Measurements from ENCODE around the gene GSAP. TPM values are rescaled to one million over a fixed set of nuclear protein-coding genes. Genes with fewer than 3 reads are reported as not detected.

Gene GSAP
- total RNA-seq, 1 experiment from 2014 or later, result 0.85 TPM

DNA sequence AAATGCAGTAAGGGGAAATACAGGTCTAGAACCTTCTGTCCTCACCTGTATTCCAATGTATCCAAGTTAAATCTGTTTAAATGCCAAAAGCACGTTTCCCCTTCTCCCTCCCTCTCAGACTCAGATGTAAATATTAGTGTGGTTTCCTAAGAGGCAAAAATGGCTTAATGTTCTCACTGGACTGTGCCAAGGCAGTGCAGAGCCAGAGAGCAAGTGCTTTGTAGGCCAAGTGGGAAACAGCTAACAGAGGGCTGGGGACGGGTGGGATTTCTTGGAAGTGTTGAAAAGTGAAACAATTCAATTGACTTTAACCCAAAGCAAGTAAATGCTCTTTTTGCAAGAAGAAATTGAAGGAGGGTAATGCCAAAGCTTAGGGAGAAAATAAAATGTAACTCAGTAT is 103.1 kb downstream of the GSAP start:
- no peaks in the 10 kb centered on the region for H3K36me3 ChIP-seq (ENCODE audit: control insufficient read depth, insufficient read depth, low read length)
- H3K9me3 ChIP-seq (ENCODE audit: control insufficient read depth, insufficient read depth, low read depth, low read length), result no peaks in the 10 kb centered on the region
- TF ChIP-seq POLR2AphosphoS5 (IDR thresholded peaks at IDR 0.05; ENCODE audit: low read depth, low read length) (no peak), TCF7L2 (IDR thresholded peaks at IDR 0.05; ENCODE audit: low read depth, low read length) (no peak), SIN3A (IDR thresholded peaks at IDR 0.05; ENCODE audit: borderline replicate concordance, insufficient read depth, low read depth, low read length) (no peak)
- TF ChIP-seq, protein P1, sequence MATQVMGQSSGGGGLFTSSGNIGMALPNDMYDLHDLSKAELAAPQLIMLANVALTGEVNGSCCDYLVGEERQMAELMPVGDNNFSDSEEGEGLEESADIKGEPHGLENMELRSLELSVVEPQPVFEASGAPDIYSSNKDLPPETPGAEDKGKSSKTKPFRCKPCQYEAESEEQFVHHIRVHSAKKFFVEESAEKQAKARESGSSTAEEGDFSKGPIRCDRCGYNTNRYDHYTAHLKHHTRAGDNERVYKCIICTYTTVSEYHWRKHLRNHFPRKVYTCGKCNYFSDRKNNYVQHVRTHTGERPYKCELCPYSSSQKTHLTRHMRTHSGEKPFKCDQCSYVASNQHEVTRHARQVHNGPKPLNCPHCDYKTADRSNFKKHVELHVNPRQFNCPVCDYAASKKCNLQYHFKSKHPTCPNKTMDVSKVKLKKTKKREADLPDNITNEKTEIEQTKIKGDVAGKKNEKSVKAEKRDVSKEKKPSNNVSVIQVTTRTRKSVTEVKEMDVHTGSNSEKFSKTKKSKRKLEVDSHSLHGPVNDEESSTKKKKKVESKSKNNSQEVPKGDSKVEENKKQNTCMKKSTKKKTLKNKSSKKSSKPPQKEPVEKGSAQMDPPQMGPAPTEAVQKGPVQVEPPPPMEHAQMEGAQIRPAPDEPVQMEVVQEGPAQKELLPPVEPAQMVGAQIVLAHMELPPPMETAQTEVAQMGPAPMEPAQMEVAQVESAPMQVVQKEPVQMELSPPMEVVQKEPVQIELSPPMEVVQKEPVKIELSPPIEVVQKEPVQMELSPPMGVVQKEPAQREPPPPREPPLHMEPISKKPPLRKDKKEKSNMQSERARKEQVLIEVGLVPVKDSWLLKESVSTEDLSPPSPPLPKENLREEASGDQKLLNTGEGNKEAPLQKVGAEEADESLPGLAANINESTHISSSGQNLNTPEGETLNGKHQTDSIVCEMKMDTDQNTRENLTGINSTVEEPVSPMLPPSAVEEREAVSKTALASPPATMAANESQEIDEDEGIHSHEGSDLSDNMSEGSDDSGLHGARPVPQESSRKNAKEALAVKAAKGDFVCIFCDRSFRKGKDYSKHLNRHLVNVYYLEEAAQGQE (IDR thresholded peaks at IDR 0.05; ENCODE audit: insufficient read depth in 1 of 2, low read depth in 2 of 2, low read length in 1 of 2), result no peak
- TF ChIP-seq, protein P2, sequence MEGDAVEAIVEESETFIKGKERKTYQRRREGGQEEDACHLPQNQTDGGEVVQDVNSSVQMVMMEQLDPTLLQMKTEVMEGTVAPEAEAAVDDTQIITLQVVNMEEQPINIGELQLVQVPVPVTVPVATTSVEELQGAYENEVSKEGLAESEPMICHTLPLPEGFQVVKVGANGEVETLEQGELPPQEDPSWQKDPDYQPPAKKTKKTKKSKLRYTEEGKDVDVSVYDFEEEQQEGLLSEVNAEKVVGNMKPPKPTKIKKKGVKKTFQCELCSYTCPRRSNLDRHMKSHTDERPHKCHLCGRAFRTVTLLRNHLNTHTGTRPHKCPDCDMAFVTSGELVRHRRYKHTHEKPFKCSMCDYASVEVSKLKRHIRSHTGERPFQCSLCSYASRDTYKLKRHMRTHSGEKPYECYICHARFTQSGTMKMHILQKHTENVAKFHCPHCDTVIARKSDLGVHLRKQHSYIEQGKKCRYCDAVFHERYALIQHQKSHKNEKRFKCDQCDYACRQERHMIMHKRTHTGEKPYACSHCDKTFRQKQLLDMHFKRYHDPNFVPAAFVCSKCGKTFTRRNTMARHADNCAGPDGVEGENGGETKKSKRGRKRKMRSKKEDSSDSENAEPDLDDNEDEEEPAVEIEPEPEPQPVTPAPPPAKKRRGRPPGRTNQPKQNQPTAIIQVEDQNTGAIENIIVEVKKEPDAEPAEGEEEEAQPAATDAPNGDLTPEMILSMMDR (IDR thresholded peaks at IDR 0.05), result no peak
- ChIA-PET CTCF (no interaction called here), POLR2A (no interaction called here)
- intact Hi-C loops (cut with micrococcal nuclease; ENCODE audit: unreplicated experiment) (no loop called here), in situ Hi-C loops (cut with HindIII; ENCODE audit: low pct_unique_long_range_greater_than_20kb, low sequenced_read_pairs) (no loop called here)
- no peak for DNase-seq (ENCODE audit: low read depth, low spot score)
- ATAC-seq, result no peak
- H3K4me3 ChIP-seq (ENCODE audit: low read depth in 2 of 2, low read length in 2 of 2), result no peak overlapping the region
- BruUV-seq (replicated peaks), result no TSS peak
- no peaks in the 10 kb centered on the region for H3K4me1 ChIP-seq (ENCODE audit: control insufficient read depth, insufficient read depth, low read length)
- H3K27me3 ChIP-seq (ENCODE audit: control insufficient read depth, insufficient read depth, low read length), result no peaks in the 10 kb centered on the region
- no peak overlapping the region for H3K27ac ChIP-seq (ENCODE audit: low read length)

DNA sequence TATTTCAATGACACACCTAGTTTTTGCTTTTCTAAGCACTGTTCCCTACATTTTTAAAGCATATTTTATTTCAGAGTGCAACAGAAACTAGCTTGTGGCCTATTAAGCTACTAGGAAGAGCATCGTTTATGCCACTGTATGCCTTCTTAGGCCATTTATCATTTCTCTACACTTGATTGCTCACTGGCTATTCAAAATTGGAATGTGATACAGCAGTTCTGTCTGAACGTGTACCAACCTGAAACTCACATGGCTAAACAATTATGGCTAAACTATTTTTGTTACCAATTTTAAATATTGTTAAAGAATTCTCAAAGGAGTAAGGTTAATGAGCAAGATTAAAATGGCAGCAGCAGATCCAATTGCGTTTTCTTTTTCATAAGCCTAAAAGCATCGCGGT is 105.2 kb downstream of the GSAP start:
- H3K27me3 ChIP-seq (ENCODE audit: control insufficient read depth, insufficient read depth, low read length), result no peaks in the 10 kb centered on the region
- in situ Hi-C loops (cut with HindIII; ENCODE audit: low pct_unique_long_range_greater_than_20kb, low sequenced_read_pairs), result no loop called here
- no peak for DNase-seq (ENCODE audit: low read depth, low spot score)
- no TSS peak for BruUV-seq (replicated peaks)
- no peak for ATAC-seq
- no peaks in the 10 kb centered on the region for H3K36me3 ChIP-seq (ENCODE audit: control insufficient read depth, insufficient read depth, low read length)
- intact Hi-C loops (cut with micrococcal nuclease; ENCODE audit: unreplicated experiment), result no loop called here
- H3K27ac ChIP-seq (ENCODE audit: low read length), result no peak overlapping the region
- TF ChIP-seq POLR2AphosphoS5 (IDR thresholded peaks at IDR 0.05; ENCODE audit: low read depth, low read length) (no peak), SIN3A (IDR thresholded peaks at IDR 0.05; ENCODE audit: borderline replicate concordance, insufficient read depth, low read depth, low read length) (no peak), TCF7L2 (IDR thresholded peaks at IDR 0.05; ENCODE audit: low read depth, low read length) (no peak)
- TF ChIP-seq, protein P1 (IDR thresholded peaks at IDR 0.05; ENCODE audit: insufficient read depth in 1 of 2, low read depth in 2 of 2, low read length in 1 of 2), result no peak
- TF ChIP-seq, protein P2 (IDR thresholded peaks at IDR 0.05), result no peak
- H3K4me3 ChIP-seq (ENCODE audit: low read depth in 2 of 2, low read length in 2 of 2), result no peak overlapping the region
- POLR2A ChIA-PET, result no interaction called here
- no peaks in the 10 kb centered on the region for H3K9me3 ChIP-seq (ENCODE audit: control insufficient read depth, insufficient read depth, low read depth, low read length)
- H3K4me1 ChIP-seq (ENCODE audit: control insufficient read depth, insufficient read depth, low read length), result no peaks in the 10 kb centered on the region
- CTCF ChIA-PET, result no interaction called here

Measured in Panc1 (cell line).